Stimulated activated CD4-positive, alpha-beta T cell treated with anti-CD3 and anti-CD28 coated beads, TNF-alpha, amount 100 ng/mL, for 1 hour (primary cell): ENCODE results near the gene FSTL5.

Experiments
- DNase-seq, 3 donors: peaks; one replicate each; pipeline ENCODE4 v3.0.0-alpha.2; 2020; ENCODE audit warnings: low read depth in 3 of 3, low spot score in 1 of 3

FSTL5 gene

DNA sequence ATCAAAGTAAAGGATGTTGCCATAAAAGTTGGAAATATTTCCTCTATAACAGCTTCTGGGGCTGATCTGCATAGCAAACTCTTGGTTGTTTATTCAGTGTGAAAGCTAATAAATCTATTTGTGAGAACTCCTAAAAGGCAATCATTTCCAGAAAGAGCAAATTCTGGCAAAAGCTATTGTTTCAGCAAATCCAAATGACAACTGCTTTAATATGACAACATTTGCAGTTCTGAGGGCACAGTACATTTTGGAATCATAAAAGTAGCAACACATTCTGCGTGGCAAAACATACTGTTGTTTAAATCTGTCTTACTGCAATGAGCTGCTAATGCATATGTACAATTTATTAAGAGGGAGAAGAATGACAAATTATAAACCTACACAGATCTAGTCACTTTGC, 818.1 kb downstream of the FSTL5 start:
- no peak for DNase-seq

- no peak for DNase-seq
These were observed 820.2 kb downstream of the FSTL5 start for GRCh38 chr4:161343569-161343950.

- no peak for DNase-seq
These were observed 820.8 kb downstream of the FSTL5 start for GRCh38 chr4:161342881-161343568.

DNA sequence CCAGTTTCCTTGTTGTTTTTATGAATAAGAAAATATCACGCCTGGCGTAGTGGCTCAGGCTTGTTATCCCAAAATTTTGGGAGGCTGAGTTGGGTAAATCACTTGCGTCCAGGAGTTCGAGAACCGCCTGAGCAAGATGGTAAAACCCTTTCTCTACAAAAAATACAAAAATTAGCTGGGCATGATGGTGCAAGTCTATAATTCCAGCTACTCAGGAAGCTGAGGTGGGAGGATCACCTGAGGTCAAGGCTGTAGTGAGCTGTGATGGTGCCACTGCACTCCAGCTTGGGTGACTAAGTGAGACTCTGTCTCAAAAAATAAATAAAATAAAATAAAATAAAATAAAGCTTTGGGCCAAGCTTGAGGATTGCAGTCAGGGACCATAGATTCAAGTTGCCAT, 827.2 kb downstream of the FSTL5 start:
- DNase-seq: no peak

DNA sequence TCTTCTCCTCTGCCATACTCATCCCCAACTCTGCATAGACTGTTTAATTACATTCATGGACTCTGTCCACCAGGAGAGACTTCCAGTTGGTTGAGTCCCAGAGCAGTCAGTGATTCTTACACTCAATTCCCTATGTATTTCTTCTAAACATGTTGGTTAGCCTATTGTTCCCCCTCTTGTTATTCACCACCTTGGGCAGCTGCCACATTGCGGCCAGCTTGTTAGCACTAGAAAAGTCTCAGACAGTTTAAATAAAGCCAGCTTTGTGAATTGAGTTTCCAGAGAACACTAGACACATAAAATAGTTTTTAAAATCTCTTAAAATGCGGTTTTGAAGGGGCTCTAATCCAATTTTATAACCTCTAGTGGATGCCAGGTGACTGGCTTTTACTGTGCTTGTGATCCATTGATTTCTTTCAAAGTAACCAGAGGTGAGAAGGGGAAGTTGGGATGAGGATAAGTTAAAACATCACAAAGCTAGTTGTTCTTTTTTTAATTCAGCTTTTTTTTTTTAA, 827.7 kb downstream of the FSTL5 start:
- DNase-seq: no peak
